SU-DHL-6 (cell line): ENCODE data around the gene PPP2R5C.
A peak's percentile ranks its signal among the peaks of the same experiment; 100 is the strongest.

Experiments
- H2AFZ ChIP-seq: fragments of 200-600 bp; sonication (generic); 2 replicates; pipeline ENCODE4 v1.6.1; 2014; ENCODE audit warnings: low read depth, mild to moderate bottlenecking, moderate library complexity, mixed read lengths, antibody characterized with exemption, low read length; ENCODE audit not compliant: severe bottlenecking
- H3F3A ChIP-seq: fragments of 200-600 bp; shearing (Covaris generic); 2 replicates; pipeline ENCODE4 v1.6.0; 2016; ENCODE audit warnings: antibody characterized with exemption, mild to moderate bottlenecking; ENCODE audit not compliant: insufficient read depth
- H3K27ac ChIP-seq: fragments of 200-600 bp; sonication (generic); 2 replicates; pipeline ENCODE4 v1.5.1; 2016; ENCODE audit warnings: low read depth, mild to moderate bottlenecking, low read length, moderate library complexity, mixed read lengths
- H3K27me3 ChIP-seq: fragments of 200-600 bp; sonication (generic), shearing (Covaris generic); 2 replicates; pipeline ENCODE4 v1.6.0; 2014; ENCODE audit warnings: mild to moderate bottlenecking, low read length
- H3K36me3 ChIP-seq: fragments of 200-600 bp; sonication (generic); 2 replicates; pipeline ENCODE4 v1.6.1; 2014; ENCODE audit warnings: mild to moderate bottlenecking, low read length, mixed read lengths
- H3K4me2 ChIP-seq: fragments of 300-600, 200-600 bp; shearing (Covaris generic), sonication (generic); 2 replicates; pipeline ENCODE4 v1.6.0; 2014; ENCODE audit warnings: low read length, low read depth, mild to moderate bottlenecking; ENCODE audit not compliant: poor library complexity, severe bottlenecking
- H3K4me3 ChIP-seq: fragments of 200-600 bp; sonication (generic); 2 replicates; pipeline ENCODE4 v1.5.1; 2014; ENCODE audit warnings: antibody characterized with exemption, low read length, mild to moderate bottlenecking, mixed read lengths; ENCODE audit not compliant: insufficient read depth, poor library complexity, severe bottlenecking
- H3K79me2 ChIP-seq: fragments of 200-600 bp; sonication (generic); 2 replicates; pipeline ENCODE4 v1.6.1; 2014; ENCODE audit warnings: mild to moderate bottlenecking, low read length, moderate library complexity; ENCODE audit not compliant: insufficient read depth
- H3K9ac ChIP-seq: fragments of 200-600 bp; sonication (generic); 2 replicates; pipeline ENCODE4 v1.7.0; 2014; ENCODE audit warnings: mild to moderate bottlenecking, low read length
- H3K9me2 ChIP-seq: fragments of 200-600 bp; sonication (generic); replicated peaks from 2 replicates; pipeline ENCODE4 v1.6.1; 2014; ENCODE audit warnings: low read length; ENCODE audit not compliant: insufficient read depth
- H3K9me3 ChIP-seq: fragments of 200-600 bp; sonication (generic); 2 replicates; pipeline ENCODE4 v1.6.1; 2014; ENCODE audit warnings: low read length, mixed read lengths; ENCODE audit not compliant: insufficient read depth
- H4K20me1 ChIP-seq: fragments of 200-600 bp; sonication (generic); 2 replicates; pipeline ENCODE4 v1.6.1; 2014; ENCODE audit warnings: low read depth, mild to moderate bottlenecking, antibody characterized with exemption, low read length, moderate library complexity, mixed read lengths
- EZH2phosphoT487 ChIP-seq: fragments of 200-600 bp; sonication (generic), shearing (Covaris generic); conservative IDR thresholded peaks from 2 replicates; pipeline ENCODE4 v1.6.1; 2018; ENCODE audit warnings: mild to moderate bottlenecking, antibody characterized with exemption, low read length, moderate library complexity, mixed read lengths
- TF ChIP-seq, protein P1 (sequence below): fragments of 200-600 bp; sonication (generic); IDR thresholded peaks from one replicate; pipeline ENCODE4 v1.5.1; 2017; ENCODE audit warnings: antibody characterized with exemption, mild to moderate bottlenecking, low read length, moderate library complexity; ENCODE audit not compliant: insufficient read depth, poor library complexity, severe bottlenecking

The PPP2R5C gene

DNA sequence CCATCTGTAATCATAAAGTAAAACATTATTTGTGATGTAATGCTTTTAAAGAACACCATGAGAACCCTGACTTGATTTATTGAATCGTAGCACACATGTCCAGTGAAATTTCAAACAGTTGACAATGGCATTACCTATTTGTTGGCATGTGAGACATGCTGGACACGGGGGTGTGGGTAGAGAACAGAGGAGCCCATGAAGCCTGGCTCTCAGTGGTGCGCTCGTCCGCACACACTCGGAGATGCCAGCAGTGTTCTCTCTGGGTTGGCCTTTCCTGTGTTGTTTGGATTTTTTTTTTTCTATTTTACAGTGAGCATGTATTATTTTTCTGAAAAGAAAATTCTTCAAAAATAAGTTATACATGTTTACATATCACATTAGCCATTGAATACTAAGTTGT, 78.2 kb downstream of the PPP2R5C start:
- H3K79me2 ChIP-seq: peaks cover 79% of the 10 kb centered on the region

DNA sequence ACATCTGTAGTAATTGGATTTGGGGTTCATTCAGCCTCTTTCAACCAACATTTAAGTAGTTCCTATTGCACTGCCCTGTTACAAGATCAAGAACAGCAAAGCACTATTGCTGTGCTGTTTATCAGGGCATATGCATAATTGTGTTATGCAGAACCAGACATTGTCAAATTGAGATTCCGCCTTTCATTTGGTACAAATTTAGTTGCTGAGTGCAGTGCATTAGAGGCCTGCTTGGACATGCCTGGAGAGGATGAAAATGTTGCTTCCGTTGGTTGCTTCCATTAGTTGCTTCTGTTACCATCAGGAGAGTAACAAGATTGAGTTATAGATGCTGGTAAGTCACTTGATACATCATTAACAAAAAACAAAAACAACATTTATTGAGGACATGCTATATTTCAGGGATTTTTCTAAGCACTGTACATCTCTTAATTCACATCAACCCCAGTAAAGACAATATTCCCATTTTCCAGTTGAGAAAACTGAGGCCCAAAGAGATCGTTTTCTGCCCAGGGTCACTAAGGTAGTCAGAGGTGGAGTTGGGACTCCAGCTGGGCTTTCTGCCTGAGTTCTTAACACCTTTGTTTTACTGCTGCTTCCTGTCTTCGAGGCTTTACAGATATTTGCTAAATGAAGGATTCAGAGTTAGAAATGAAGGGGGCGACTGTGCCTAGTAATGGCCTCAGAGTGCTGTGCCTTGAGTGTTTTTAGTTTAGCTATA, 79.3 kb downstream of the PPP2R5C start:
- TF ChIP-seq, protein P1, sequence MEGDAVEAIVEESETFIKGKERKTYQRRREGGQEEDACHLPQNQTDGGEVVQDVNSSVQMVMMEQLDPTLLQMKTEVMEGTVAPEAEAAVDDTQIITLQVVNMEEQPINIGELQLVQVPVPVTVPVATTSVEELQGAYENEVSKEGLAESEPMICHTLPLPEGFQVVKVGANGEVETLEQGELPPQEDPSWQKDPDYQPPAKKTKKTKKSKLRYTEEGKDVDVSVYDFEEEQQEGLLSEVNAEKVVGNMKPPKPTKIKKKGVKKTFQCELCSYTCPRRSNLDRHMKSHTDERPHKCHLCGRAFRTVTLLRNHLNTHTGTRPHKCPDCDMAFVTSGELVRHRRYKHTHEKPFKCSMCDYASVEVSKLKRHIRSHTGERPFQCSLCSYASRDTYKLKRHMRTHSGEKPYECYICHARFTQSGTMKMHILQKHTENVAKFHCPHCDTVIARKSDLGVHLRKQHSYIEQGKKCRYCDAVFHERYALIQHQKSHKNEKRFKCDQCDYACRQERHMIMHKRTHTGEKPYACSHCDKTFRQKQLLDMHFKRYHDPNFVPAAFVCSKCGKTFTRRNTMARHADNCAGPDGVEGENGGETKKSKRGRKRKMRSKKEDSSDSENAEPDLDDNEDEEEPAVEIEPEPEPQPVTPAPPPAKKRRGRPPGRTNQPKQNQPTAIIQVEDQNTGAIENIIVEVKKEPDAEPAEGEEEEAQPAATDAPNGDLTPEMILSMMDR: no peak
- TF ChIP-seq EZH2phosphoT487: no peak
- no peaks in the 10 kb centered on the region for H3K27me3 ChIP-seq
- no peaks in the 10 kb centered on the region for H3K9me3 ChIP-seq
- H3K9me2 ChIP-seq: no peaks in the 10 kb centered on the region
- H3K79me2 ChIP-seq: peaks cover 79% of the 10 kb centered on the region
- H3K36me3 ChIP-seq: no peaks in the 10 kb centered on the region
- H3K4me3 ChIP-seq: no peak overlapping the region
- peak overlapping the region; percentile 13 for H3K4me2 ChIP-seq
- no peak overlapping the region for H2AFZ ChIP-seq
- H3K27ac ChIP-seq: peak overlapping the region; percentile 92
- peaks cover 75% of the 10 kb centered on the region for H3F3A ChIP-seq
- H3K9ac ChIP-seq: peak overlapping the region; percentile 6; the same call in 1 of the 2 replicates
- no peaks in the 10 kb centered on the region for H4K20me1 ChIP-seq

More for the DNA sequence above, 78.2 kb downstream of the PPP2R5C start:
- Histone ChIP-seq H3K4me2 (peak overlapping the region; percentile 30), H3K9me3 (no peaks in the 10 kb centered on the region), H2AFZ (no peak overlapping the region), H3K9me2 (no peaks in the 10 kb centered on the region), H4K20me1 (no peaks in the 10 kb centered on the region), H3K36me3 (no peaks in the 10 kb centered on the region), H3K4me3 (no peak overlapping the region), H3F3A (peaks cover 70% of the 10 kb centered on the region), H3K9ac (peak overlapping the region; percentile 2; the same call in 1 of the 2 replicates), H3K27ac (peak overlapping the region; percentile 92), H3K27me3 (no peaks in the 10 kb centered on the region)
- TF ChIP-seq, protein P1: no peak
- TF ChIP-seq EZH2phosphoT487: no peak

DNA sequence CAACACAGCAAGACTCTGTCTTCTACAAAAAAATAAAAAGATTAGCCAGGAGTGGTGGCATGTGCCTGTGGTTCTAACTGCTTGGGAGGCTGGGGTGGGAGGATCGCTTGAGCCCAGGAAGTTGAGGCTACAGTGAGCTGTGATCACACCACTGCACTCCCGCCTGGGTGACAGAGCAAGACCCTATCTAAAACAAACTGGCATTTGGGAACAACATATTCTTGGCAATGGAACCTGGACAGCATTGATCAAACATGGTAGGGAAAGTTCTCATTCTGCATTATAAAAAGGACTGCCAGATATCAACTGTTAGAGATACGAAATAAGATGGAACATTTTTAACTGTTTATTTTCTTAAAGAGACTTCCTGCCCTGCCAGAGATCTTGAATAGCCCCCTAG, 81.5 kb downstream of the PPP2R5C start:
- Histone ChIP-seq H3K36me3 (no peaks in the 10 kb centered on the region), H3K79me2 (peaks cover 79% of the 10 kb centered on the region), H3K27ac (peak overlapping the region; percentile 92), H3K9me3 (no peaks in the 10 kb centered on the region), H3K4me3 (no peak overlapping the region), H2AFZ (no peak overlapping the region), H3K9ac (no peak overlapping the region), H3K4me2 (peak overlapping the region; percentile 31), H4K20me1 (no peaks in the 10 kb centered on the region), H3K27me3 (no peaks in the 10 kb centered on the region), H3K9me2 (no peaks in the 10 kb centered on the region), H3F3A (peaks cover 69% of the 10 kb centered on the region)
- TF ChIP-seq EZH2phosphoT487: no peak
- TF ChIP-seq, protein P1: no peak
